ENCODE measurements around the gene FARS2. TPM values are rescaled to one million over a fixed set of nuclear protein-coding genes. Genes with fewer than 3 reads are reported as not detected.
"Not testable (repeated sequence)": the region's sequence is repeated elsewhere in the genome, so short reads cannot be mapped to it uniquely, and the experiment has no call there.

Gene FARS2
- total RNA-seq, 3 donors from 2014 or later = 12.0 to 29.6 (median 24.3) TPM

DNA sequence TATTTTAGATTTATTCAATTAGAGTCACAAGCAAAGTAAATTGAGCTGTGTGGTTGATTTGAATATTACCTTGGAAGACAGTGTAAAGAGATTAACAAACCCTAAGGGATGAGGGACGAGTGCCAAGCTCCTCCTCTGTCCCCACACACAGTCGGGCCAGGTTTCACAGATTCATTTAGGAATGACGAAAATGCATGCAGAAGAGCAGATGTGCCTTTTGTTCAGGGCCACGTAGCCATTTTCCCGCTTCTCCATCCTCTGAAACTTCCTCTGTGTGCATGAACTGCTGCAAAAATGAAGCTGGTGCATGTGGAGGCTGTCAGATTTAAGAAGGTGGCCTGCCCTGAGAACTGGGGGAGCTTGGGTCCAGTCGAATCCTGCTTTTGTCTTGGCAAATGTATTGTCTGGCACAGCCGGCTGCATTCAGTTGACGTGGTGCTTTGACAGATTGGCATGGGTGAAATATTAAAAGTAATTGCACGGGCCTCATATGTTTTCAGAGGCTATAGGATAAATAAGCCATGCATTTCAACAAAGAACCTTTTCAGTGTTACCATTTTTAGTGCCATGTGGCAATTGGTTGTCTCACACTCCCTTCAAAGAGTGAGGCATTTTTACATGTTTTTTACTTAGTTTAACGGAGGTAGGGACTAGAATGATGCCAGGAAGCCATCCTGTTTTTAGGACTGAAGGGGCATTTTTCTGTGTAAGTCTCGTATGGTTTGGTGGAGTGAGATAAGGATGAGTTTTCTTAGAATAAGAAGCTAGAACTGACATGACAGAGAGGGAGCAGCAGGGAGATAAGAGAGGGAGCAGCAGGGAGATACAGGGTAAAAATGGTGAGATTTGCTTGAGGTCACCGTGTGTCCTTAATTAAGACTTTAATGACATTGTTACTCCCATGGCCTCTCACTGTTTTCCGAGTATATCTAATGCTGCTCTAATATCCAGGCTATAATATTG lies 384.3 kb downstream of the FARS2 start:
- H3K27me3 ChIP-seq = no peaks in the 10 kb centered on the region
- TF ChIP-seq, protein P1, sequence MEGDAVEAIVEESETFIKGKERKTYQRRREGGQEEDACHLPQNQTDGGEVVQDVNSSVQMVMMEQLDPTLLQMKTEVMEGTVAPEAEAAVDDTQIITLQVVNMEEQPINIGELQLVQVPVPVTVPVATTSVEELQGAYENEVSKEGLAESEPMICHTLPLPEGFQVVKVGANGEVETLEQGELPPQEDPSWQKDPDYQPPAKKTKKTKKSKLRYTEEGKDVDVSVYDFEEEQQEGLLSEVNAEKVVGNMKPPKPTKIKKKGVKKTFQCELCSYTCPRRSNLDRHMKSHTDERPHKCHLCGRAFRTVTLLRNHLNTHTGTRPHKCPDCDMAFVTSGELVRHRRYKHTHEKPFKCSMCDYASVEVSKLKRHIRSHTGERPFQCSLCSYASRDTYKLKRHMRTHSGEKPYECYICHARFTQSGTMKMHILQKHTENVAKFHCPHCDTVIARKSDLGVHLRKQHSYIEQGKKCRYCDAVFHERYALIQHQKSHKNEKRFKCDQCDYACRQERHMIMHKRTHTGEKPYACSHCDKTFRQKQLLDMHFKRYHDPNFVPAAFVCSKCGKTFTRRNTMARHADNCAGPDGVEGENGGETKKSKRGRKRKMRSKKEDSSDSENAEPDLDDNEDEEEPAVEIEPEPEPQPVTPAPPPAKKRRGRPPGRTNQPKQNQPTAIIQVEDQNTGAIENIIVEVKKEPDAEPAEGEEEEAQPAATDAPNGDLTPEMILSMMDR (IDR thresholded peaks at IDR 0.05) = no peak
- TF ChIP-seq POLR2AphosphoS5 (IDR thresholded peaks at IDR 0.05) = no peak
- no peak for TF ChIP-seq POLR2A (IDR thresholded peaks at IDR 0.05)
- no peaks in the 10 kb centered on the region for H3K36me3 ChIP-seq
- no peak overlapping the region for H3K27ac ChIP-seq
- DNase-seq (ENCODE audit: low spot score in 2 of 2) = no peak
- intact Hi-C loops (cut with DNase I; ENCODE audit: low total_unique reads) = no loop called here
- H3K4me3 ChIP-seq = no peak overlapping the region
- peaks cover 0 to 5% of the 10 kb centered on the region in 2 donors for H3K4me1 ChIP-seq
- peaks cover 5 to 6% of the 10 kb centered on the region in 2 donors for H3K9me3 ChIP-seq

DNA sequence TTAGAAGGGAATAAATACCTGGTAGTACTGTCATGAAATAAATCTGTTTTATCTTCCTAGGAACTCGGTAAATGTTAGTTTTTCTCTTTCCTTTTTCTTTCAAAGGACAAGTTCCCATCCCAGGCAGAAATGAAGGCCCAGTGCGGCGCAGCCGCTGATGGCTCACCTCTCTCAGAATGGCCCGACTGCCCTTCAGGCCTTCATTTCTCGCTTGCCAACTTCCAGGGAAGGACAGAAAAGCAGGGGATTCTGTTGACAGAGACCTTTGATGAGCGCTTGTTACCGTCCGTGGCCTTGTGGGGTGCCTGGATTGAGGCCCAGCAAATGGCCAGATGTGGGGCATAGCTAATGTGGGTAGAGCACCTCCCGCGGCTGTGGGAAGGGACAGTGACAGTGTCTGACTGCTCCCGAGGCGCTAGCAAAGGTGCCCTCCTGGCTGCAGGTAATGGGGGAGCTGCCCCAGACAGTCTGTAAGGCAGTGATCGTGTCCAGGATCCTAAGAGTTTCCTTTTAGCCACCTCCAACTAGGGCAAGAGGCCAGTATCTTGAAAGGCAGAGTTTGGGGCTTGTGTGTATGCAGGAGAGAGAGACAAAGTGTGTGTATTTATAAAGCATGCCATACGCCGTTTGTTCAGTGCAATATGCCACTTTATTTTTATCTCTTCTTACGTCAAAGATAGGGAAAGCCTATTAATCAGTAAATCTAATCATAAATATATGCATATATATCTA lies 391.3 kb downstream of the FARS2 start:
- no peak overlapping the region for H3K4me3 ChIP-seq
- H3K27ac ChIP-seq = no peak overlapping the region
- no peaks in the 10 kb centered on the region for H3K36me3 ChIP-seq
- H3K4me1 ChIP-seq = no peaks in the 10 kb centered on the region
- no peaks in the 10 kb centered on the region for H3K27me3 ChIP-seq
- TF ChIP-seq POLR2A (IDR thresholded peaks at IDR 0.05) (no peak), POLR2AphosphoS5 (IDR thresholded peaks at IDR 0.05) (no peak)
- TF ChIP-seq, protein P1 (IDR thresholded peaks at IDR 0.05) = no peak
- intact Hi-C loops (cut with DNase I; ENCODE audit: low total_unique reads) = no loop called here
- no peak for DNase-seq (ENCODE audit: low spot score in 2 of 2)
- no peaks in the 10 kb centered on the region for H3K9me3 ChIP-seq

DNA sequence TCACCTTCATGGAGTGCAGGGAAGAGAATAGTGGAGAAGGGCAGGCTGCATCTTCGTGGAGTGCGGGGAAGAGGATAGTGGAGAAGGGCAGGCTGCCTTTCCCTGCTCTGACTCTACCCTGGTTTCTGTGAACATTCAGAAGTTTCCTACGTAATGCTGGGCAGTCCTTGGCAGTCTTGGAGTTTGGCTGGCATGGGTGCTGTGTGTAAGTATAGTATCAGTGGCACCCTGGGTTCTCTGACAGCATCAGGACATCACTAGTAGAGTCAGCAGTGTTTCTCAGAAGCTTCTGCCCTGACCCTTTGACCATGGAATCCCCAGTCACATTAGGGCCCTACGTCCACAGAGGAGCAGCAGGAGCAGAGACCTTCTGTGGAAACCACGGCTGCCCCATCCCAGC lies 392.5 kb downstream of the FARS2 start:
- Histone ChIP-seq H3K4me3 (no peak overlapping the region), H3K9me3 (no peaks in the 10 kb centered on the region), H3K27me3 (no peaks in the 10 kb centered on the region), H3K36me3 (no peaks in the 10 kb centered on the region), H3K4me1 (no peaks in the 10 kb centered on the region), H3K27ac (no peak overlapping the region)
- intact Hi-C loops (cut with DNase I; ENCODE audit: low total_unique reads) = no loop called here
- TF ChIP-seq, protein P1 (IDR thresholded peaks at IDR 0.05) = no peak
- TF ChIP-seq POLR2A (IDR thresholded peaks at IDR 0.05) (no peak), POLR2AphosphoS5 (IDR thresholded peaks at IDR 0.05) (no peak)
- no peak for DNase-seq (ENCODE audit: low spot score in 2 of 2)

DNA sequence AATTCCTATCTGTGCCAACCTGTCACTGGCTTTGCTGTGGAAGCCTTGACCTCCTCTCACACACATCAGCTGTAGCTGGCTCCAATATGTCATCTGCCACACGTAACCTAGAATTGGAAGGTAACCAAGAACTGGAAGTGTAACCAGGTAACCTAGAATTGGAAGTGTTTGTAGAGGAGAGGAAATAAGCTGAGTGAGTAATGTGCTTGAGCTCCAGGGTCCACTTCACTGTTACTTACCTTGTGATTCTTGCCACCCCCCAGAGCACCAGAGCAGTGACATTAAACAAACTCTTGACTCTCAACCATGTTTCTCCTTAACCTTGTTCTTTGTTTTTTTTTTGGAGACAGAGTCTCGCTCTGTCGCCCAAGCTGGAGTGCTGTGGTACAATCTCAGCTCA lies 394.9 kb downstream of the FARS2 start:
- intact Hi-C loops (cut with DNase I; ENCODE audit: low total_unique reads) = no loop called here
- no peak overlapping the region for H3K4me3 ChIP-seq
- TF ChIP-seq, protein P1 (IDR thresholded peaks at IDR 0.05) = no peak
- TF ChIP-seq POLR2AphosphoS5 (IDR thresholded peaks at IDR 0.05) = no peak
- no peak for TF ChIP-seq POLR2A (IDR thresholded peaks at IDR 0.05)
- no peaks in the 10 kb centered on the region for H3K36me3 ChIP-seq
- no peaks in the 10 kb centered on the region for H3K9me3 ChIP-seq
- no peak for DNase-seq (ENCODE audit: low spot score in 2 of 2)
- H3K4me1 ChIP-seq = no peaks in the 10 kb centered on the region
- no peaks in the 10 kb centered on the region for H3K27me3 ChIP-seq
- no peak overlapping the region for H3K27ac ChIP-seq

DNA sequence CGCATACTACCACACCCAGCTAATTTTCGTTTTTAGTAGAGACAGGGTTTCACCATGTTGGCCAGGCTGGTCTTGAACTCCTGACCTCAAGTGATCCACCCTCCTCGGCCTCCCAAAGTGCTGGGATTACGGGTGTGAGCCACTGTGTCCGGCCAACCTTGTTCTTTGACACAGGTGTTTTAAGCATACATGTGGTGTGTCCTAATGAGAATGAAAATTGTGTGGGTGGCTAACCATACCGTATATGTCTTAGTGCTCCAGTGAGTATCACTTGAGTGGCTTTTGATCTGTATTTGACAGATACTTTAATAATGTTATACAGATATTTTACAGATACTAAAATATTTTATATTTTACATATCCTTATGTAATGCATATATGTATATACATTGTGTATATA lies 395.4 kb downstream of the FARS2 start:
- DNase-seq (ENCODE audit: low spot score in 2 of 2); intact Hi-C loops (cut with DNase I; ENCODE audit: low total_unique reads); H3K27me3 ChIP-seq; H3K4me1 ChIP-seq; H3K27ac ChIP-seq; H3K4me3 ChIP-seq; H3K9me3 ChIP-seq; H3K36me3 ChIP-seq: not testable (repeated sequence)
